ENCODE data around the gene TLE1.

Gene TLE1

GRCh38 chr9:81686614-81687520, 2.5 kb downstream of the TLE1 start:
- no peak for DNase-seq

- no peak for DNase-seq
Observed at GRCh38 chr9:81685763-81686613, 3.4 kb downstream of the TLE1 start.

GRCh38 chr9:81684635-81685034, 4.7 kb downstream of the TLE1 start:
- DNase-seq = no peak

GRCh38 chr9:81683704-81684103, 5.6 kb downstream of the TLE1 start:
- no peak for DNase-seq

- no peak for DNase-seq
Observed at GRCh38 chr9:81683238-81683637, 6.1 kb downstream of the TLE1 start.

GRCh38 chr9:81682797-81683196, 6.5 kb downstream of the TLE1 start:
- DNase-seq = no peak

GRCh38 chr9:81682177-81682576, 7.2 kb downstream of the TLE1 start:
- DNase-seq = no peak

- no peak for DNase-seq
Observed at GRCh38 chr9:81680506-81680905, 8.8 kb downstream of the TLE1 start.

GRCh38 chr9:81680006-81680405, 9.3 kb downstream of the TLE1 start:
- no peak for DNase-seq

GRCh38 chr9:81678088-81678487, 11.3 kb downstream of the TLE1 start:
- no peak for DNase-seq

- DNase-seq = no peak
Observed at GRCh38 chr9:81676395-81676794, 13.0 kb downstream of the TLE1 start.

GRCh38 chr9:81673310-81673709, 16.0 kb downstream of the TLE1 start:
- DNase-seq = no peak

- DNase-seq = no peak
Observed at GRCh38 chr9:81671880-81672280, 17.5 kb downstream of the TLE1 start.

GRCh38 chr9:81669866-81670265, 19.5 kb downstream of the TLE1 start:
- DNase-seq = no peak

- no peak for DNase-seq
Observed at GRCh38 chr9:81669041-81669651, 20.2 kb downstream of the TLE1 start.

- DNase-seq = no peak
Observed at GRCh38 chr9:81666123-81666522, 23.2 kb downstream of the TLE1 start.

- no peak for DNase-seq
Observed at GRCh38 chr9:81665322-81665871, 23.9 kb downstream of the TLE1 start.

GRCh38 chr9:81664638-81665222, 24.6 kb downstream of the TLE1 start:
- no peak for DNase-seq

- no peak for DNase-seq
Observed at GRCh38 chr9:81661339-81661738, 28.0 kb downstream of the TLE1 start.

GRCh38 chr9:81656871-81657337, 32.4 kb downstream of the TLE1 start:
- DNase-seq = no peak

- no peak for DNase-seq
Observed at GRCh38 chr9:81656004-81656403, 33.3 kb downstream of the TLE1 start.

- DNase-seq = no peak
Observed at GRCh38 chr9:81653240-81653639, 36.1 kb downstream of the TLE1 start.

Measured in T-helper 9 cell (primary cell).